Adrenal gland (tissue), 5 donors: Measurements from ENCODE around the gene OR52B4.

Source experiments
- POLR2A ChIP-seq, 2 donors: fragments of 450-650 bp; IDR thresholded peaks; one replicate each; pipeline ENCODE4 v1.6.1; 2017; ENCODE audit warnings: antibody characterized with exemption in 2 of 2, mild to moderate bottlenecking in 2 of 2, moderate library complexity in 1 of 2
- TF ChIP-seq, protein P1 (sequence below), 6 experiments: fragments of 450-650 bp in 4 of 6; fragments of 200-600 bp in 2 of 6; sonication (generic) in 1 of 6; IDR thresholded peaks; 1 replicate in 5 of 6; 2 replicates in 1 of 6; pipeline versions ENCODE4 v1.5.1 to v1.8.0; 2016 to 2021; ENCODE audit warnings: antibody characterized with exemption in 6 of 6, mild to moderate bottlenecking in 2 of 6, moderate library complexity in 1 of 6
- donor health status: DM: no; HTN: no; CAD: no.

DNA sequence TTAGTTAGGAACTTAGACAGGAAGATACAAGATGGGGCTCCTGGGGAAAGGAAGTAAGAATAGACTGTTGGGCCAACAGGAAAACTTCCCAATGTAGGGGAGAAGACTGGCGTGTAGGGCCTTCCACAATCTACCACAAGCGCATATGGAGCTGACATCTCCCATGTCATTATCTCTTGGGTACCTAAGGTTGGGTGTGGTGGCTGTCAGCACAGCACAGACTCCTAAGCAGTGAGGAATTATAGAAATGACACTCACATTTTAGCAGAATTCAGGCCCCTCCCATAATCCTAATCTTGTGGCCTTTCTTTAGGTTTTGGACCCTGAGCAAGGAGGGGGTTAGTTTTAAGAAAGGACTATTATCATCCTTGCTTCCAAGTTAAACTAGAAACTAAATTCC lies 13.7 kb upstream of the OR52B4 start:
- TF ChIP-seq POLR2A (IDR thresholded peaks at IDR 0.05): no peak
- TF ChIP-seq, protein P1, sequence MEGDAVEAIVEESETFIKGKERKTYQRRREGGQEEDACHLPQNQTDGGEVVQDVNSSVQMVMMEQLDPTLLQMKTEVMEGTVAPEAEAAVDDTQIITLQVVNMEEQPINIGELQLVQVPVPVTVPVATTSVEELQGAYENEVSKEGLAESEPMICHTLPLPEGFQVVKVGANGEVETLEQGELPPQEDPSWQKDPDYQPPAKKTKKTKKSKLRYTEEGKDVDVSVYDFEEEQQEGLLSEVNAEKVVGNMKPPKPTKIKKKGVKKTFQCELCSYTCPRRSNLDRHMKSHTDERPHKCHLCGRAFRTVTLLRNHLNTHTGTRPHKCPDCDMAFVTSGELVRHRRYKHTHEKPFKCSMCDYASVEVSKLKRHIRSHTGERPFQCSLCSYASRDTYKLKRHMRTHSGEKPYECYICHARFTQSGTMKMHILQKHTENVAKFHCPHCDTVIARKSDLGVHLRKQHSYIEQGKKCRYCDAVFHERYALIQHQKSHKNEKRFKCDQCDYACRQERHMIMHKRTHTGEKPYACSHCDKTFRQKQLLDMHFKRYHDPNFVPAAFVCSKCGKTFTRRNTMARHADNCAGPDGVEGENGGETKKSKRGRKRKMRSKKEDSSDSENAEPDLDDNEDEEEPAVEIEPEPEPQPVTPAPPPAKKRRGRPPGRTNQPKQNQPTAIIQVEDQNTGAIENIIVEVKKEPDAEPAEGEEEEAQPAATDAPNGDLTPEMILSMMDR (IDR thresholded peaks at IDR 0.05): no peak
